BE2C (cell line): ENCODE results near the gene C12orf60.

Source experiments
- DNase-seq: peaks from one replicate; pipeline ENCODE4 v3.0.0-alpha.2; 2020
- H3K27me3 ChIP-seq: fragments of 250-450 bp; sonication (Bioruptor Pico); 2 replicates; pipeline ENCODE4 v1.5.1; 2020; ENCODE audit warnings: mild to moderate bottlenecking
- H3K36me3 ChIP-seq: fragments of 250-450 bp; sonication (Bioruptor Pico); 2 replicates; pipeline ENCODE4 v1.5.1; 2020; ENCODE audit warnings: mild to moderate bottlenecking
- H3K4me1 ChIP-seq: fragments of 250-450 bp; sonication (Bioruptor Pico); 2 replicates; pipeline ENCODE4 v1.5.1; 2020
- H3K4me3 ChIP-seq: 2 replicates; pipeline ENCODE4 v1.5.1; 2011; ENCODE audit warnings: low read depth, low read length
- H3K9me3 ChIP-seq: fragments of 250-450 bp; sonication (Bioruptor Pico); 2 replicates; pipeline ENCODE4 v1.5.1; 2020
- TF ChIP-seq, protein P1 (sequence below): IDR thresholded peaks from 2 replicates; pipeline ENCODE4 v1.5.1; 2012; ENCODE audit warnings: mild to moderate bottlenecking, low read depth, low read length

The C12orf60 gene

DNA sequence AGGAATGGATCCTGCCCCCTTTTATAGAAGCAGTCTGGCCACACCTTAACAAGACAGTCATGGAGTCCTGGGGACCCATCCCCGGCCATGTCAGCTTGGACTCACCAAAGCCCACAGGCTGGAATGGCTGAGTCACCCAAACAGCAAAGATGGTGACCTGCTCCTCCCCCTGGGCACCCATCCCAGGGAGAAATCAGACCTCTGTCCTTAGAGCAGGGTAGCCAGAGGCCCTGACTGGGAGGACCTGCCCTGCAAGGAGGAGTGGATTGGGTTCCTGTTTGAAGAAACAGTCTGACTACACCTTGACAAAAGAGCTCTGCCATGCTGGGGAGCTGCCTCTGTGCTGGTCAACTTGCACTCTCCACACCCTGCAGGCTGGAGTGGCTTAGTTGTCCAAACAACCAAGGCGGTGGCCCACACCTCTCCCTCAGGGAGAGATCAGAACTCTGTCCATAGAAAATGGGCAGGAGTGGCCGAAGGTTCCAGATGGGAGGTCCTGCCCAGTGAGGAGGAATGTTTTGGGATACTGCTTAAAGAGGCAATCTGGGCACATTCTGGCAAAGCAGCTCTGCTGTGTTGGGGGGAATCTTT lies 65.5 kb downstream of the C12orf60 start:
- no peaks in the 10 kb centered on the region for H3K27me3 ChIP-seq
- no peak overlapping the region for H3K4me3 ChIP-seq
- H3K4me1 ChIP-seq, result no peaks in the 10 kb centered on the region; the same call in 1 of the 2 replicates
- no peaks in the 10 kb centered on the region for H3K36me3 ChIP-seq
- DNase-seq, result no peak
- no peaks in the 10 kb centered on the region; the same call in 1 of the 2 replicates for H3K9me3 ChIP-seq
- TF ChIP-seq, protein P1, sequence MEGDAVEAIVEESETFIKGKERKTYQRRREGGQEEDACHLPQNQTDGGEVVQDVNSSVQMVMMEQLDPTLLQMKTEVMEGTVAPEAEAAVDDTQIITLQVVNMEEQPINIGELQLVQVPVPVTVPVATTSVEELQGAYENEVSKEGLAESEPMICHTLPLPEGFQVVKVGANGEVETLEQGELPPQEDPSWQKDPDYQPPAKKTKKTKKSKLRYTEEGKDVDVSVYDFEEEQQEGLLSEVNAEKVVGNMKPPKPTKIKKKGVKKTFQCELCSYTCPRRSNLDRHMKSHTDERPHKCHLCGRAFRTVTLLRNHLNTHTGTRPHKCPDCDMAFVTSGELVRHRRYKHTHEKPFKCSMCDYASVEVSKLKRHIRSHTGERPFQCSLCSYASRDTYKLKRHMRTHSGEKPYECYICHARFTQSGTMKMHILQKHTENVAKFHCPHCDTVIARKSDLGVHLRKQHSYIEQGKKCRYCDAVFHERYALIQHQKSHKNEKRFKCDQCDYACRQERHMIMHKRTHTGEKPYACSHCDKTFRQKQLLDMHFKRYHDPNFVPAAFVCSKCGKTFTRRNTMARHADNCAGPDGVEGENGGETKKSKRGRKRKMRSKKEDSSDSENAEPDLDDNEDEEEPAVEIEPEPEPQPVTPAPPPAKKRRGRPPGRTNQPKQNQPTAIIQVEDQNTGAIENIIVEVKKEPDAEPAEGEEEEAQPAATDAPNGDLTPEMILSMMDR, result no peak

DNA sequence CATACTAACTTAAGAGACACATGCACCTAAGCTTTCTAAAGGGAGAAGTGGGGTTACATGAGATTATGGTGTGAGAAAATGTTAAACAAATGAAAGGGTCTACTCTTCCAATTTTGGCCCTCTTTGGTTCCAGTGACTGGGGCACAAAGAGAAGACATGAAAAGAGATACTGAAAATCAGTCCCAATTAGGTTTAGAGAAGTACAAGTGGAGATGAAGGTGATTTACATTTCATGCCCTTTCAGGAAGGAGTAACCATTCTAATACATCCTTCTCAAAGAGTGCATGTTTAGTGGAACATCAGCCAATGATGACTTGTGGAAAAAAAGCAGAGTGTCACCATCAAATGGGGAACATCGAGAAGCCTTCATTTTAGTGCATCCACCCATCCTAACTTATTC lies 67.8 kb downstream of the C12orf60 start:
- TF ChIP-seq, protein P1, result no peak
- Histone ChIP-seq H3K9me3 (no peaks in the 10 kb centered on the region; the same call in 1 of the 2 replicates), H3K4me1 (no peaks in the 10 kb centered on the region; the same call in 1 of the 2 replicates), H3K36me3 (no peaks in the 10 kb centered on the region), H3K27me3 (no peaks in the 10 kb centered on the region), H3K4me3 (no peak overlapping the region)
- no peak for DNase-seq

DNA sequence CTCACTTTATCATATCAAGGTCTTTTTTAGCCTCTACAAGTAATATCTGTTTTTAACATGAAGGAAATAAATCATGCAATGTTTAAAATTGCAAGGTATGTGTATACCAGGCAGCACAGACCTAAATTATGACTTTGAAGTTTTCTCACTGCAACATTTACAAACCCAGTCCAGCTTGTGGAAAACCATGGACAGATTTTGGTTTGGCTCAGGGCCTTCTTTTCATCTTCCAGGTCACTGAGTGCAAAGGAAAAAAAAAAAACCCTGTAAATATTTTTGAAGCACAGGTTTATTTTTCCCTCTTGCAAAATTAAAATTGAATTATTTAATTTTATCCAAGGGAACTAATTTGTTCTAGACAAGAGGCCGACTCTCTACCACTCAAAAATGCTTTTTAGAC lies 68.4 kb downstream of the C12orf60 start:
- no peak for DNase-seq
- no peaks in the 10 kb centered on the region; the same call in 1 of the 2 replicates for H3K4me1 ChIP-seq
- no peaks in the 10 kb centered on the region for H3K36me3 ChIP-seq
- no peak overlapping the region for H3K4me3 ChIP-seq
- no peaks in the 10 kb centered on the region for H3K27me3 ChIP-seq
- H3K9me3 ChIP-seq, result no peaks in the 10 kb centered on the region; the same call in 1 of the 2 replicates
- TF ChIP-seq, protein P1, result no peak

DNA sequence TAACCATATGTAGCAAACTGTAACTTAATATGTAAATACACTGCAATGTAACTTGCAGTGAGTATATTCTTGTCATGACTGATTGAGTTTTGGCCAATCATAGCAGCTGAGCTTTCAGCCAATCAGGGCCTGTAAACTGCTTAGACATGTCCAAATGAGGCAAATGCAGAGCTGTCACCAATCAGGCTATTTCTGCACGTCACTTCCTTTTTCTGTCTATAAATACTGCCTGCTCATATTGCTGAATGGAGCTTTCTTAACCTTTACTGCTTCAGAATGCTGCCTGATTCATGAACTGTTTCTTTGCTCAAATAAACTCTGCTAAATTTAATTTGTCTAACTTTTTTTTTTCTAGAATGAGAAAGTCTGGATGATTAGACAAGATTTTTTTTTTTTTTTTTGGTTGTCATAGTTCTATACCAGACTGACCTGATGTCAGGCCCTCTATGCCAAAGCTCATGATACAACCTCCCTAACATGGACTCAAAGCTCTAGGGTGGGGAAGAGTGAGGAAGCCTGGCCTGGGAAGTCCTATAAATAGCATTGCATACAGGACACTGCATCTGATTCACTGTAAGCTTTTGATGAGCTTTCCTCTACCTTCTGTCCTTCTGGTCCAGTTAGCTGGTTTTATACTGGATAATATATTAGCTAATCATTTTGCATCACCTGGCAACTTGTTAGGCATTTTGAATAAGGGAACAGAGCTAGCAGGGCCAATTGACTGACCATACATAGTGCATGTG lies 70.1 kb downstream of the C12orf60 start:
- H3K36me3 ChIP-seq, result no peaks in the 10 kb centered on the region
- no peaks in the 10 kb centered on the region; the same call in 1 of the 2 replicates for H3K4me1 ChIP-seq
- TF ChIP-seq, protein P1, result no peak
- H3K9me3 ChIP-seq, result no peaks in the 10 kb centered on the region; the same call in 1 of the 2 replicates
- DNase-seq, result no peak
- no peak overlapping the region for H3K4me3 ChIP-seq
- H3K27me3 ChIP-seq, result no peaks in the 10 kb centered on the region
